Lower leg skin (tissue), 3 donors: ENCODE data around the gene PLS1.

ENCODE experiments used
- POLR2A ChIP-seq, 2 donors: fragments of 450-650 bp; IDR thresholded peaks; one replicate each; pipeline ENCODE4 v1.6.1; 2016 to 2017; ENCODE audit warnings: antibody characterized with exemption in 2 of 2, mild to moderate bottlenecking in 1 of 2, moderate library complexity in 1 of 2
- TF ChIP-seq, protein P1 (sequence below), 3 donors: fragments of 450-650 bp; IDR thresholded peaks; one replicate each; pipeline ENCODE4 v1.5.1; 2016; ENCODE audit warnings: antibody characterized with exemption in 3 of 3, mild to moderate bottlenecking in 3 of 3, moderate library complexity in 2 of 3

- TF ChIP-seq, protein P1, sequence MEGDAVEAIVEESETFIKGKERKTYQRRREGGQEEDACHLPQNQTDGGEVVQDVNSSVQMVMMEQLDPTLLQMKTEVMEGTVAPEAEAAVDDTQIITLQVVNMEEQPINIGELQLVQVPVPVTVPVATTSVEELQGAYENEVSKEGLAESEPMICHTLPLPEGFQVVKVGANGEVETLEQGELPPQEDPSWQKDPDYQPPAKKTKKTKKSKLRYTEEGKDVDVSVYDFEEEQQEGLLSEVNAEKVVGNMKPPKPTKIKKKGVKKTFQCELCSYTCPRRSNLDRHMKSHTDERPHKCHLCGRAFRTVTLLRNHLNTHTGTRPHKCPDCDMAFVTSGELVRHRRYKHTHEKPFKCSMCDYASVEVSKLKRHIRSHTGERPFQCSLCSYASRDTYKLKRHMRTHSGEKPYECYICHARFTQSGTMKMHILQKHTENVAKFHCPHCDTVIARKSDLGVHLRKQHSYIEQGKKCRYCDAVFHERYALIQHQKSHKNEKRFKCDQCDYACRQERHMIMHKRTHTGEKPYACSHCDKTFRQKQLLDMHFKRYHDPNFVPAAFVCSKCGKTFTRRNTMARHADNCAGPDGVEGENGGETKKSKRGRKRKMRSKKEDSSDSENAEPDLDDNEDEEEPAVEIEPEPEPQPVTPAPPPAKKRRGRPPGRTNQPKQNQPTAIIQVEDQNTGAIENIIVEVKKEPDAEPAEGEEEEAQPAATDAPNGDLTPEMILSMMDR (IDR thresholded peaks at IDR 0.05) = no peak
- no peak for TF ChIP-seq POLR2A (IDR thresholded peaks at IDR 0.05)
These were observed 1.1 kb upstream of the PLS1 start for GRCh38 chr3:142595141-142595540.
